H9 (cell line): ENCODE results near the gene HIGD2A. TPM values are rescaled to one million over a fixed set of nuclear protein-coding genes. Genes with fewer than 3 reads are reported as not detected.

Source experiments
- DNase-seq: peaks from one replicate; pipeline ENCODE4 v3.0.0-alpha.2; 2017
- H2AFZ ChIP-seq: one replicate; pipeline ENCODE4 v1.6.1; 2013; ENCODE audit warnings: mild to moderate bottlenecking, low read length, control low read depth, moderate library complexity
- H2AK5ac ChIP-seq: 2 replicates; pipeline ENCODE4 v1.6.1; 2013; ENCODE audit warnings: low read length, control low read depth, mixed read lengths; ENCODE audit not compliant: insufficient read length
- H2BK120ac ChIP-seq: one replicate; pipeline ENCODE4 v1.6.1; 2013; ENCODE audit warnings: low read depth, mild to moderate bottlenecking, low read length, control low read depth, inconsistent platforms; ENCODE audit not compliant: poor library complexity, severe bottlenecking
- H2BK12ac ChIP-seq: 2 replicates; pipeline ENCODE4 v1.6.1; 2013; ENCODE audit warnings: low read length, control low read depth, mixed read lengths, low read depth; ENCODE audit not compliant: insufficient read length
- H2BK15ac ChIP-seq: 2 replicates; pipeline ENCODE4 v1.6.1; 2013; ENCODE audit warnings: low read depth, low read length, control low read depth
- H2BK20ac ChIP-seq: one replicate; pipeline ENCODE4 v1.6.1; 2013; ENCODE audit warnings: low read depth, mild to moderate bottlenecking, low read length, control low read depth, inconsistent platforms; ENCODE audit not compliant: poor library complexity, severe bottlenecking
- H2BK5ac ChIP-seq: 2 replicates; pipeline ENCODE4 v1.6.1; 2013; ENCODE audit warnings: low read length, control low read depth, mixed read lengths; ENCODE audit not compliant: insufficient read length
- H3K14ac ChIP-seq: 2 replicates; pipeline ENCODE4 v1.6.1; 2013; ENCODE audit warnings: low read length, control low read depth; ENCODE audit not compliant: insufficient read depth
- H3K18ac ChIP-seq: 2 replicates; pipeline ENCODE4 v1.6.1; 2013; ENCODE audit warnings: low read depth, mild to moderate bottlenecking, mixed read lengths, low read length, control low read depth; ENCODE audit not compliant: insufficient read length
- H3K23ac ChIP-seq: 2 replicates; pipeline ENCODE4 v1.6.1; 2013; ENCODE audit warnings: low read length, control low read depth, mixed read lengths, low read depth; ENCODE audit not compliant: insufficient read length
- H3K23me2 ChIP-seq: 2 replicates; pipeline ENCODE4 v1.6.1; 2013; ENCODE audit warnings: low read depth, mild to moderate bottlenecking, mixed read lengths, low read length, control low read depth; ENCODE audit not compliant: insufficient read length, poor library complexity, severe bottlenecking
- H3K27ac ChIP-seq: 2 replicates; pipeline ENCODE4 v1.5.1; 2013; ENCODE audit warnings: low read length, control low read depth, mixed read lengths, low read depth; ENCODE audit not compliant: insufficient read length
- H3K27me3 ChIP-seq: 2 replicates; pipeline ENCODE4 v1.6.1; 2013; ENCODE audit warnings: low read length, control low read depth, inconsistent platforms; ENCODE audit not compliant: insufficient read depth
- H3K4ac ChIP-seq: 2 replicates; pipeline ENCODE4 v1.6.1; 2013; ENCODE audit warnings: low read depth, mild to moderate bottlenecking, control low read depth, inconsistent platforms, low read length, moderate library complexity
- H3K4me1 ChIP-seq: 2 replicates; pipeline ENCODE4 v1.6.1; 2013; ENCODE audit warnings: low read length, control low read depth, inconsistent platforms; ENCODE audit not compliant: insufficient read depth
- H3K4me2 ChIP-seq: 2 replicates; pipeline ENCODE4 v1.6.1; 2013; ENCODE audit warnings: low read length, control low read depth, mixed read lengths; ENCODE audit not compliant: insufficient read length, insufficient read depth
- H3K56ac ChIP-seq: 2 replicates; pipeline ENCODE4 v1.6.1; 2013; ENCODE audit warnings: low read depth, mild to moderate bottlenecking, mixed read lengths, low read length, control low read depth; ENCODE audit not compliant: insufficient read length
- H3K79me1 ChIP-seq: 2 replicates; pipeline ENCODE4 v1.6.1; 2013; ENCODE audit warnings: low read depth, mild to moderate bottlenecking, moderate library complexity, low read length, control low read depth, inconsistent platforms; ENCODE audit not compliant: insufficient read depth, poor library complexity, severe bottlenecking
- H3K79me2 ChIP-seq: 2 replicates; pipeline ENCODE4 v1.6.1; 2013; ENCODE audit warnings: low read length, control low read depth, inconsistent platforms; ENCODE audit not compliant: insufficient read depth
- H3K9ac ChIP-seq: 2 replicates; pipeline ENCODE4 v1.6.1; 2013; ENCODE audit warnings: low read length, control low read depth, mixed read lengths; ENCODE audit not compliant: insufficient read length; ENCODE audit errors: extremely low read depth
- H3K9me3 ChIP-seq: one replicate; pipeline ENCODE4 v1.6.1; 2013; ENCODE audit warnings: low read depth, low read length, inconsistent platforms; ENCODE audit not compliant: control insufficient read depth
- H3T11ph ChIP-seq: one replicate; pipeline ENCODE4 v1.6.1; 2013; ENCODE audit warnings: mild to moderate bottlenecking, low read length, control low read depth, inconsistent platforms
- H4K20me1 ChIP-seq: one replicate; pipeline ENCODE4 v1.6.1; 2013; ENCODE audit not compliant: control insufficient read depth, insufficient read length, insufficient read depth
- H4K5ac ChIP-seq: 2 replicates; pipeline ENCODE4 v1.6.1; 2013; ENCODE audit warnings: low read depth, mild to moderate bottlenecking, mixed read lengths, low read length, control low read depth; ENCODE audit not compliant: insufficient read length
- H4K8ac ChIP-seq: replicated peaks from 2 replicates; pipeline ENCODE4 v1.6.1; 2013; ENCODE audit warnings: low read length, control low read depth, mixed read lengths, low read depth; ENCODE audit not compliant: insufficient read length
- H4K91ac ChIP-seq: 2 replicates; pipeline ENCODE4 v1.6.1; 2013; ENCODE audit warnings: low read depth, mild to moderate bottlenecking, moderate library complexity, mixed read lengths, low read length, control low read depth; ENCODE audit not compliant: insufficient read length
- H3K27ac Mint-ChIP-seq, 3 experiments: 2 replicates in 2 of 3; 3 replicates in 1 of 3; pipeline ENCODE4 v1.8.0; 2020 to 2021; ENCODE audit warnings: mixed read lengths in 3 of 3, mild to moderate bottlenecking in 1 of 3, moderate library complexity in 1 of 3
- H3K27me3 Mint-ChIP-seq: 2 replicates; pipeline ENCODE4 v1.8.0; 2021; ENCODE audit warnings: low read depth, mild to moderate bottlenecking, moderate library complexity, mixed read lengths
- H3K36me3 Mint-ChIP-seq, 3 experiments: 2 replicates in 2 of 3; 3 replicates in 1 of 3; pipeline ENCODE4 v1.8.0; 2020 to 2021; ENCODE audit warnings: low read depth in 3 of 3, mixed read lengths in 3 of 3; ENCODE audit not compliant: insufficient read depth in 1 of 3
- H3K4me1 Mint-ChIP-seq, 2 experiments: 2 replicates each; pipeline ENCODE4 v1.8.0; 2020; ENCODE audit warnings: mixed read lengths in 2 of 2
- H3K4me3 Mint-ChIP-seq, 2 experiments: 2 replicates in 1 of 2; 3 replicates in 1 of 2; pipeline ENCODE4 v1.8.0; 2020 to 2021; ENCODE audit warnings: mild to moderate bottlenecking in 2 of 2, mixed read lengths in 2 of 2, moderate library complexity in 1 of 2
- H3K9me3 Mint-ChIP-seq, 2 experiments: 2 replicates in 1 of 2; 3 replicates in 1 of 2; pipeline ENCODE4 v1.8.0; 2020; ENCODE audit warnings: mild to moderate bottlenecking in 2 of 2, mixed read lengths in 2 of 2, moderate library complexity in 1 of 2
- WGBS: extraction: QIAGEN DNeasy Blood & Tissue Kit; methylation state at CpG from one replicate; pipeline ENCODE4 v1.1.7; 2013; ENCODE audit warnings: missing lambda C conversion rate, low lambda C conversion rate, mixed read lengths; ENCODE audit not compliant: insufficient read length; ENCODE audit errors: extremely low coverage; 5-methylcytosine and 5-hydroxymethylcytosine counted together
- total RNA-seq: library from RNA; stranded (reverse); gene quantifications from 2 replicates; pipeline ENCODE4 v1.2.1, GENCODE V29; 2021
- TF ChIP-seq, protein P1 (sequence below): fragments of 200-600 bp; sonication (generic); conservative IDR thresholded peaks from 3 replicates; pipeline ENCODE4 v1.8.0; 2021; ENCODE audit warnings: antibody characterized with exemption, mild to moderate bottlenecking

The HIGD2A gene
- total RNA-seq, 1 experiment from 2014 or later: 92.3 TPM

DNA sequence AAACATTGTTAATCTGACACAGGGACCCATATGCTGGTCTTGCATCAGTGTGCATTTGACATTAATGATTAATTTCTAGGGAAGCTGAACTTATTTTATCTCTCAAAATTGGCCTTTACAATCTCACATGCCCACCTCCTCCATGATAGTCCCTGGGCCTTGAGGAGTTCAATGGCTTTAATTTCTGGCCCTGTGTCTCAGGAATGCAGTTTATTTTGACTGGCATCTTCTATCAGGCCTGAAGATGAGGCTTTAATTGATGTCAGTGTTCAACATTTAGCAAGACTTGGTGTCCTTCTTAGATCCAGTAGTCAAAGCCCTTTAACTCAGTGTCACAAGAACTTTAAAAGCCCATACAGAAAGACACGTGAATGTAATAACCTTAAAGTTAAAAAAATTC, 38.3 kb downstream of the HIGD2A start:
- peaks cover 4 to 14% (median 6%) of the 10 kb centered on the region in 3 experiments; a peak in 5 of 7 replicates for H3K36me3 Mint-ChIP-seq
- Histone ChIP-seq H3K27ac (no peak overlapping the region), H2AK5ac (no peak overlapping the region), H3K4ac (no peak overlapping the region), H4K5ac (no peak overlapping the region), H3T11ph (no peak overlapping the region), H3K79me1 (no peaks in the 10 kb centered on the region), H3K23me2 (no peaks in the 10 kb centered on the region), H4K91ac (no peak overlapping the region), H2BK15ac (no peak overlapping the region), H3K4me2 (no peak overlapping the region), H3K79me2 (no peaks in the 10 kb centered on the region), H4K20me1 (no peaks in the 10 kb centered on the region), H4K8ac (no peak overlapping the region), H2BK12ac (no peak overlapping the region), H3K23ac (no peak overlapping the region), H3K9me3 (no peaks in the 10 kb centered on the region), H3K14ac (no peak overlapping the region), H3K27me3 (no peaks in the 10 kb centered on the region), H3K18ac (no peak overlapping the region), H3K56ac (no peak overlapping the region), H2BK20ac (no peak overlapping the region), H3K4me1 (no peaks in the 10 kb centered on the region), H2AFZ (no peak overlapping the region), H3K9ac (no peak overlapping the region), H2BK5ac (no peak overlapping the region), H2BK120ac (no peak overlapping the region)
- TF ChIP-seq, protein P1, sequence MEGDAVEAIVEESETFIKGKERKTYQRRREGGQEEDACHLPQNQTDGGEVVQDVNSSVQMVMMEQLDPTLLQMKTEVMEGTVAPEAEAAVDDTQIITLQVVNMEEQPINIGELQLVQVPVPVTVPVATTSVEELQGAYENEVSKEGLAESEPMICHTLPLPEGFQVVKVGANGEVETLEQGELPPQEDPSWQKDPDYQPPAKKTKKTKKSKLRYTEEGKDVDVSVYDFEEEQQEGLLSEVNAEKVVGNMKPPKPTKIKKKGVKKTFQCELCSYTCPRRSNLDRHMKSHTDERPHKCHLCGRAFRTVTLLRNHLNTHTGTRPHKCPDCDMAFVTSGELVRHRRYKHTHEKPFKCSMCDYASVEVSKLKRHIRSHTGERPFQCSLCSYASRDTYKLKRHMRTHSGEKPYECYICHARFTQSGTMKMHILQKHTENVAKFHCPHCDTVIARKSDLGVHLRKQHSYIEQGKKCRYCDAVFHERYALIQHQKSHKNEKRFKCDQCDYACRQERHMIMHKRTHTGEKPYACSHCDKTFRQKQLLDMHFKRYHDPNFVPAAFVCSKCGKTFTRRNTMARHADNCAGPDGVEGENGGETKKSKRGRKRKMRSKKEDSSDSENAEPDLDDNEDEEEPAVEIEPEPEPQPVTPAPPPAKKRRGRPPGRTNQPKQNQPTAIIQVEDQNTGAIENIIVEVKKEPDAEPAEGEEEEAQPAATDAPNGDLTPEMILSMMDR: no peak
- peaks cover 29 to 31% of the 10 kb centered on the region in 2 experiments for H3K9me3 Mint-ChIP-seq
- H3K27me3 Mint-ChIP-seq: no peaks in the 10 kb centered on the region
- no peak overlapping the region for H3K27ac Mint-ChIP-seq
- WGBS: no CpG with 5 or more reads among the region's 1 CpG
- no peaks in the 10 kb centered on the region; a peak in 1 of 4 replicates for H3K4me1 Mint-ChIP-seq
- H3K4me3 Mint-ChIP-seq: no peak overlapping the region
- DNase-seq: no peak
